ENCODE results near the gene NUP205. TPM values are rescaled to one million over a fixed set of nuclear protein-coding genes. Genes with fewer than 3 reads are reported as not detected.

Gene NUP205
- polyA plus RNA-seq, 1 donor from 2014 or later, result 32.3 TPM

- H3K9me3 ChIP-seq (ENCODE audit: low read length), result no peaks in the 10 kb centered on the region
- no peaks in the 10 kb centered on the region for H3K36me3 ChIP-seq (ENCODE audit: insufficient read depth, low read length)
- no peak overlapping the region for H3K27ac ChIP-seq (ENCODE audit: low read length)
- H2AFZ ChIP-seq (ENCODE audit: low read depth, low read length), result no peak overlapping the region
- no peaks in the 10 kb centered on the region for H3K27me3 ChIP-seq (ENCODE audit: insufficient read depth, low read depth, low read length)
- TF ChIP-seq SMC3 (conservative IDR thresholded peaks at IDR 0.05; ENCODE audit: poor library complexity) (no peak), TAF1 (IDR thresholded peaks at IDR 0.05; ENCODE audit: low read depth) (no peak), EP300 (conservative IDR thresholded peaks at IDR 0.05; ENCODE audit: poor library complexity, severe bottlenecking) (no peak), EZH2 (IDR thresholded peaks at IDR 0.05; ENCODE audit: borderline replicate concordance, insufficient read depth, low read length, poor library complexity, severe bottlenecking) (no peak), RAD21 (conservative IDR thresholded peaks at IDR 0.05) (no peak), POLR2AphosphoS5 (IDR thresholded peaks at IDR 0.05) (no peak), MXI1 (conservative IDR thresholded peaks at IDR 0.05; ENCODE audit: poor library complexity, severe bottlenecking) (no peak), CTCF (IDR thresholded peaks at IDR 0.05; ENCODE audit: poor library complexity, severe bottlenecking) (no peak)
- TF ChIP-seq, protein P1, sequence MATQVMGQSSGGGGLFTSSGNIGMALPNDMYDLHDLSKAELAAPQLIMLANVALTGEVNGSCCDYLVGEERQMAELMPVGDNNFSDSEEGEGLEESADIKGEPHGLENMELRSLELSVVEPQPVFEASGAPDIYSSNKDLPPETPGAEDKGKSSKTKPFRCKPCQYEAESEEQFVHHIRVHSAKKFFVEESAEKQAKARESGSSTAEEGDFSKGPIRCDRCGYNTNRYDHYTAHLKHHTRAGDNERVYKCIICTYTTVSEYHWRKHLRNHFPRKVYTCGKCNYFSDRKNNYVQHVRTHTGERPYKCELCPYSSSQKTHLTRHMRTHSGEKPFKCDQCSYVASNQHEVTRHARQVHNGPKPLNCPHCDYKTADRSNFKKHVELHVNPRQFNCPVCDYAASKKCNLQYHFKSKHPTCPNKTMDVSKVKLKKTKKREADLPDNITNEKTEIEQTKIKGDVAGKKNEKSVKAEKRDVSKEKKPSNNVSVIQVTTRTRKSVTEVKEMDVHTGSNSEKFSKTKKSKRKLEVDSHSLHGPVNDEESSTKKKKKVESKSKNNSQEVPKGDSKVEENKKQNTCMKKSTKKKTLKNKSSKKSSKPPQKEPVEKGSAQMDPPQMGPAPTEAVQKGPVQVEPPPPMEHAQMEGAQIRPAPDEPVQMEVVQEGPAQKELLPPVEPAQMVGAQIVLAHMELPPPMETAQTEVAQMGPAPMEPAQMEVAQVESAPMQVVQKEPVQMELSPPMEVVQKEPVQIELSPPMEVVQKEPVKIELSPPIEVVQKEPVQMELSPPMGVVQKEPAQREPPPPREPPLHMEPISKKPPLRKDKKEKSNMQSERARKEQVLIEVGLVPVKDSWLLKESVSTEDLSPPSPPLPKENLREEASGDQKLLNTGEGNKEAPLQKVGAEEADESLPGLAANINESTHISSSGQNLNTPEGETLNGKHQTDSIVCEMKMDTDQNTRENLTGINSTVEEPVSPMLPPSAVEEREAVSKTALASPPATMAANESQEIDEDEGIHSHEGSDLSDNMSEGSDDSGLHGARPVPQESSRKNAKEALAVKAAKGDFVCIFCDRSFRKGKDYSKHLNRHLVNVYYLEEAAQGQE (IDR thresholded peaks at IDR 0.05; ENCODE audit: borderline replicate concordance), result no peak
- H3K4me3 ChIP-seq (ENCODE audit: low read length), result no peak overlapping the region
- H3K9me2 ChIP-seq (ENCODE audit: insufficient read depth, low read length), result no peaks in the 10 kb centered on the region
- no peaks in the 10 kb centered on the region for H3F3A ChIP-seq (ENCODE audit: insufficient read depth, low read length, poor library complexity, severe bottlenecking)
- H4K20me1 ChIP-seq (ENCODE audit: insufficient read depth), result no peaks in the 10 kb centered on the region
- H3K9ac ChIP-seq (ENCODE audit: low read length), result no peak overlapping the region
- H3K79me2 ChIP-seq (replicated peaks; ENCODE audit: insufficient read depth, low read length), result no peaks in the 10 kb centered on the region
- no peak overlapping the region for H3K4me2 ChIP-seq (ENCODE audit: low read length)
Observed at GRCh38 chr7:135597181-135597925, 39.6 kb downstream of the NUP205 start.

DNA sequence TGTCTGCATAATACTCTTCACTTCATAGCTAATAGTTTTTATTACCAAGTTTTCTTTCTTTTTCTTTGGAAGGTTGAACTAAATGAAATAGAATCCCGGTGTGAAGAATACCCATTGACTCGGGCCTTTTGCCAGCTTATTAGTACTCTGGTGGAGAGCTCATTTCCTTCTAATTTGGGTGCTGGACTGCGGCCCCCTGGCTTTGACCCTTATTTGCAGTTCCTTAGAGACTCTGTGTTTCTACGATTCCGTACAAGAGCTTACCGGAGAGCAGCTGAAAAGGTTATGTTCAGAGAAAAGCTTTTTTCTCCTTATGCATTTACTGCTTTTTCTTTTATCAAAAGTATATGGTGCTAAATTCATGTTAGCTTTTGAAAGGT is 40.2 kb downstream of the NUP205 start:
- Histone ChIP-seq H3K36me3 (ENCODE audit: insufficient read depth, low read length) (no peaks in the 10 kb centered on the region), H2AFZ (ENCODE audit: low read depth, low read length) (no peak overlapping the region), H3K9ac (ENCODE audit: low read length) (no peak overlapping the region), H4K20me1 (ENCODE audit: insufficient read depth) (no peaks in the 10 kb centered on the region), H3K27me3 (ENCODE audit: insufficient read depth, low read depth, low read length) (no peaks in the 10 kb centered on the region), H3K79me2 (replicated peaks; ENCODE audit: insufficient read depth, low read length) (no peaks in the 10 kb centered on the region), H3K4me2 (ENCODE audit: low read length) (no peak overlapping the region), H3K9me3 (ENCODE audit: low read length) (no peaks in the 10 kb centered on the region), H3F3A (ENCODE audit: insufficient read depth, low read length, poor library complexity, severe bottlenecking) (no peaks in the 10 kb centered on the region), H3K4me3 (ENCODE audit: low read length) (no peak overlapping the region), H3K27ac (ENCODE audit: low read length) (no peak overlapping the region), H3K9me2 (ENCODE audit: insufficient read depth, low read length) (no peaks in the 10 kb centered on the region)
- TF ChIP-seq MXI1 (conservative IDR thresholded peaks at IDR 0.05; ENCODE audit: poor library complexity, severe bottlenecking), result no peak
- no peak for TF ChIP-seq CTCF (IDR thresholded peaks at IDR 0.05; ENCODE audit: poor library complexity, severe bottlenecking)
- TF ChIP-seq TAF1 (IDR thresholded peaks at IDR 0.05; ENCODE audit: low read depth), result no peak
- TF ChIP-seq EZH2 (IDR thresholded peaks at IDR 0.05; ENCODE audit: borderline replicate concordance, insufficient read depth, low read length, poor library complexity, severe bottlenecking), result no peak
- TF ChIP-seq RAD21 (conservative IDR thresholded peaks at IDR 0.05), result no peak
- TF ChIP-seq, protein P1 (IDR thresholded peaks at IDR 0.05; ENCODE audit: borderline replicate concordance), result no peak
- no peak for TF ChIP-seq EP300 (conservative IDR thresholded peaks at IDR 0.05; ENCODE audit: poor library complexity, severe bottlenecking)
- TF ChIP-seq POLR2AphosphoS5 (IDR thresholded peaks at IDR 0.05), result no peak
- TF ChIP-seq SMC3 (conservative IDR thresholded peaks at IDR 0.05; ENCODE audit: poor library complexity), result no peak
